ENCODE results near the gene SEMA6D. TPM values are rescaled to one million over a fixed set of nuclear protein-coding genes. Genes with fewer than 3 reads are reported as not detected.

SEMA6D gene
- polyA plus RNA-seq, 1 of the 3 experiments (the other 2 are of a cell fraction) = 0.30 TPM

- CTCF ChIA-PET = interaction anchor here (1.0 kb wide), 1 partner anchor 185 kb away, joined by 4 read pairs; no protein-coding TSS in a partner anchor
Observed at GRCh38 chr15:47802216-47802615, 84.9 kb downstream of the SEMA6D start.

GRCh38 chr15:47803767-47804166 lies 86.5 kb downstream of the SEMA6D start:
- Histone ChIP-seq H3K9me3 (no peaks in the 10 kb centered on the region), H3K9me2 (no peaks in the 10 kb centered on the region), H2AFZ (ENCODE audit: low read depth) (no peak overlapping the region), H3K4me3 (ENCODE audit: low read depth in 2 of 2, low read length in 1 of 2) (no peak overlapping the region), H3K36me3 (replicated peaks in 1 of 2; ENCODE audit: control insufficient read depth in 1 of 2, insufficient read depth in 2 of 2, low read length in 1 of 2) (no peaks in the 10 kb centered on the region), H3F3A (replicated peaks; ENCODE audit: insufficient read depth) (peaks cover 2% of the 10 kb centered on the region), H3K27ac (ENCODE audit: low read depth in 2 of 2, low read length in 1 of 2) (no peak overlapping the region), H4K20me1 (ENCODE audit: insufficient read depth) (no peaks in the 10 kb centered on the region), H3K79me2 (ENCODE audit: insufficient read depth) (no peaks in the 10 kb centered on the region), H3K9ac (no peak overlapping the region), H3K27me3 (ENCODE audit: insufficient read depth) (no peaks in the 10 kb centered on the region), H3K4me1 (ENCODE audit: control insufficient read depth in 1 of 2, insufficient read depth in 2 of 2, low read depth in 1 of 2, low read length in 1 of 2) (peaks cover 0 to 15% of the 10 kb centered on the region in 2 experiments; a peak in 2 of 4 replicates), H3K4me2 (no peak overlapping the region)
- WGBS (ENCODE audit: low lambda C conversion rate) = 31% methylated on average over 2 of the region's 2 CpGs
- CTCF ChIA-PET = interaction anchor here (0.6 to 1.8 kb wide), 4 partner anchors 9 to 87 kb away, joined by 3 to 5 read pairs (median 4); partner anchors contain the start of gene SEMA6D
- POLR2A ChIA-PET = no interaction called here
- TF ChIP-seq FOXJ3 (CRISPR knock-in tag; IDR thresholded peaks at IDR 0.05) = no peak
- TF ChIP-seq MAX (IDR thresholded peaks at IDR 0.05; ENCODE audit: low read depth) = no peak
- no peak for DNase-seq

More at GRCh38 chr15:47802216-47802615, 84.9 kb downstream of the SEMA6D start:
- POLR2A ChIA-PET = no interaction called here
- Histone ChIP-seq H3K9me3 (no peaks in the 10 kb centered on the region), H2AFZ (ENCODE audit: low read depth) (no peak overlapping the region), H3K27me3 (ENCODE audit: insufficient read depth) (no peaks in the 10 kb centered on the region), H3K4me1 (ENCODE audit: control insufficient read depth in 1 of 2, insufficient read depth in 2 of 2, low read depth in 1 of 2, low read length in 1 of 2) (peaks cover 0 to 15% of the 10 kb centered on the region in 2 experiments; a peak in 2 of 4 replicates), H3K4me2 (no peak overlapping the region), H3K79me2 (ENCODE audit: insufficient read depth) (no peaks in the 10 kb centered on the region), H4K20me1 (ENCODE audit: insufficient read depth) (no peaks in the 10 kb centered on the region), H3K36me3 (replicated peaks in 1 of 2; ENCODE audit: control insufficient read depth in 1 of 2, insufficient read depth in 2 of 2, low read length in 1 of 2) (no peaks in the 10 kb centered on the region), H3K27ac (ENCODE audit: low read depth in 2 of 2, low read length in 1 of 2) (no peak overlapping the region), H3K9ac (no peak overlapping the region), H3F3A (replicated peaks; ENCODE audit: insufficient read depth) (peaks cover 2% of the 10 kb centered on the region), H3K4me3 (ENCODE audit: low read depth in 2 of 2, low read length in 1 of 2) (no peak overlapping the region), H3K9me2 (no peaks in the 10 kb centered on the region)
- TF ChIP-seq ELF1 (IDR thresholded peaks at IDR 0.05) = no peak
- TF ChIP-seq IRF3 (IDR thresholded peaks at IDR 0.05; ENCODE audit: low read depth, low read length) = no peak
- TF ChIP-seq SMC3 (IDR thresholded peaks at IDR 0.05; ENCODE audit: low read depth, low read length) = no peak
- TF ChIP-seq RAD21 (IDR thresholded peaks at IDR 0.05; ENCODE audit: low read length) = no peak
- no peak for TF ChIP-seq NRF1 (IDR thresholded peaks at IDR 0.05; ENCODE audit: low read depth, low read length)
- TF ChIP-seq EZH2phosphoT487 (IDR thresholded peaks at IDR 0.05; ENCODE audit: borderline replicate concordance, low read depth) = no peak
- TF ChIP-seq EP300 (IDR thresholded peaks at IDR 0.05; ENCODE audit: borderline replicate concordance in 1 of 2, low read depth in 1 of 2, low read length in 1 of 2) = no peak
- no peak for DNase-seq

- CTCF ChIA-PET = interaction anchor here (0.8 to 1.5 kb wide), 2 partner anchors 11 to 23 kb away, joined by 3 to 5 read pairs; no protein-coding TSS in a partner anchor
- Histone ChIP-seq H2AFZ (ENCODE audit: low read depth) (no peak overlapping the region), H3K36me3 (replicated peaks in 1 of 2; ENCODE audit: control insufficient read depth in 1 of 2, insufficient read depth in 2 of 2, low read length in 1 of 2) (no peaks in the 10 kb centered on the region), H3K9me3 (no peaks in the 10 kb centered on the region), H3K27me3 (ENCODE audit: insufficient read depth) (no peaks in the 10 kb centered on the region), H3F3A (replicated peaks; ENCODE audit: insufficient read depth) (peaks cover 2% of the 10 kb centered on the region), H4K20me1 (ENCODE audit: insufficient read depth) (no peaks in the 10 kb centered on the region), H3K9me2 (no peaks in the 10 kb centered on the region), H3K79me2 (ENCODE audit: insufficient read depth) (no peaks in the 10 kb centered on the region), H3K9ac (no peak overlapping the region), H3K27ac (ENCODE audit: low read depth in 2 of 2, low read length in 1 of 2) (no peak overlapping the region), H3K4me1 (ENCODE audit: control insufficient read depth in 1 of 2, insufficient read depth in 2 of 2, low read depth in 1 of 2, low read length in 1 of 2) (peaks cover 0 to 15% of the 10 kb centered on the region in 2 experiments; a peak in 2 of 4 replicates), H3K4me3 (ENCODE audit: low read depth in 2 of 2, low read length in 1 of 2) (no peak overlapping the region), H3K4me2 (no peak overlapping the region)
- POLR2A ChIA-PET = no interaction called here
- TF ChIP-seq ELF1 (IDR thresholded peaks at IDR 0.05) (no peak), USF2 (IDR thresholded peaks at IDR 0.05; ENCODE audit: borderline replicate concordance, low read depth, low read length) (no peak), USF1 (IDR thresholded peaks at IDR 0.05; ENCODE audit: borderline replicate concordance, low read depth) (no peak), FOXM1 (IDR thresholded peaks at IDR 0.05; ENCODE audit: low read depth) (no peak), MXI1 (IDR thresholded peaks at IDR 0.05; ENCODE audit: low read depth, low read length) (no peak), CHD2 (IDR thresholded peaks at IDR 0.05; ENCODE audit: low read length, partially characterized antibody) (no peak)
- DNase-seq = no peak
- WGBS (ENCODE audit: low lambda C conversion rate) = 43% methylated on average over 6 of the region's 6 CpGs
Observed at GRCh38 chr15:47804733-47805132, 87.4 kb downstream of the SEMA6D start.

All from SK-N-SH (cell line).